ENCODE data around the gene C2CD3. TPM values are rescaled to one million over a fixed set of nuclear protein-coding genes. Genes with fewer than 3 reads are reported as not detected.

Gene C2CD3
- total and polyA plus RNA-seq, 2 of the 4 experiments (the other 2 are of a cell fraction) = 11.1 to 19.2 TPM

DNA sequence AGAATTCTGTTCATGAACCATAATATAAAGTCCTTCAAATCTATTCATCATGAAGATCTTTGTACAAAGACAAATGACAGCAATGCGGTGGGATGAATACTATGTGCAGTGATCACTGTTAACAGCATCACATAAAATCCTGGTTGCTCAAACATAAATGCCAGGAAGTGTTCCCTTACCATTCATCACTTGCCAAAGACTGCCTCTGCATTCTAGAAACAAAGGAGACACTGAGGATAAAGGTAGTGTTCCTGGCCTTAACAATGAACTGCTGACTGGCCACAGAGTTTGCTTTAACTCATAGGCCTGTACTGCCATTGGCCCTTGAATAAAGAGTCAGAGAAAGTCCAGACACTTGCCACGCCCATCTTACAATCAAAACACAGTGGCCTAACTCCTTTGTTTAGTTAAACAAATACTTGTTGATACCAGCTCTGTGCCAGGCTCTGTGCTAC is 29.5 kb downstream of the C2CD3 start:
- Histone ChIP-seq H3K4me3 (ENCODE audit: insufficient read depth, low read depth, low read length) (no peak overlapping the region), H4K91ac (ENCODE audit: insufficient read depth, low read depth, low read length) (peak overlapping the region; percentile 91), H4K8ac (ENCODE audit: low read depth in 2 of 2, low read length in 2 of 2) (peak overlapping the region; percentile 14 to 84; a peak in 3 of 4 replicates), H2BK20ac (ENCODE audit: low read depth, low read length) (peak overlapping the region; percentile 91), H4K20me1 (ENCODE audit: insufficient read depth, low read length) (no peaks in the 10 kb centered on the region), H2AK5ac (ENCODE audit: low read depth, low read length) (peak overlapping the region; percentile 71), H4K5ac (ENCODE audit: low read depth, low read length) (peak overlapping the region; percentile 87; the same call in 1 of the 2 replicates), H2BK120ac (ENCODE audit: low read depth, low read length) (peak overlapping the region; percentile 93), H3K18ac (ENCODE audit: low read depth, low read length) (peak overlapping the region; percentile 35), H3K4me1 (ENCODE audit: control insufficient read depth, insufficient read depth, low read length) (peaks cover 21% of the 10 kb centered on the region), H2BK15ac (ENCODE audit: low read depth, low read length) (peak overlapping the region; percentile 78; the same call in 2 of the 3 replicates), H2AK9ac (replicated peaks; ENCODE audit: low read depth, low read length, poor library complexity) (peak overlapping the region; percentile 5), H3K4me2 (ENCODE audit: low read depth, low read length) (no peak overlapping the region), H3K56ac (ENCODE audit: extremely low read depth, insufficient read depth, low read length) (peak overlapping the region; percentile 5; the same call in 1 of the 2 replicates), H2AFZ (replicated peaks; ENCODE audit: low read length, poor library complexity) (peak overlapping the region; percentile 16), H3K9me3 (ENCODE audit: control insufficient read depth, insufficient read depth, low read length) (no peaks in the 10 kb centered on the region; the same call in 1 of the 2 replicates), H3K79me1 (ENCODE audit: low read depth in 1 of 2, low read length in 2 of 2) (peaks cover 7 to 24% of the 10 kb centered on the region in 2 experiments; a peak in 3 of 4 replicates), H3K23ac (ENCODE audit: low read depth, low read length) (peak overlapping the region; percentile 54), H3K27ac (ENCODE audit: insufficient read depth, low read length) (peak overlapping the region; percentile 51), H3K9ac (ENCODE audit: low read depth, low read length) (no peak overlapping the region), H2BK5ac (ENCODE audit: low read depth, low read length, poor library complexity, severe bottlenecking) (peak overlapping the region; percentile 95), H3K9me1 (ENCODE audit: insufficient read depth, low read length) (peaks cover 8% of the 10 kb centered on the region; the same call in 1 of the 2 replicates), H3K36me3 (ENCODE audit: control insufficient read depth, insufficient read depth, low read length) (no peaks in the 10 kb centered on the region; the same call in 1 of the 2 replicates), H3K27me3 (ENCODE audit: control insufficient read depth, insufficient read depth, low read length) (no peaks in the 10 kb centered on the region), H3K14ac (replicated peaks; ENCODE audit: low read depth, low read length) (peak overlapping the region; percentile 85), H3K4ac (ENCODE audit: low read depth, low read length) (peak overlapping the region; percentile 92)
- intact Hi-C loops (cut with micrococcal nuclease) = no loop called here
- DNase-seq (no peak), ATAC-seq (ENCODE audit: low read depth) (no peak)
- no TSS peak for BruUV-seq (replicated peaks)
- CTCF ChIA-PET = interaction anchor here (0.8 kb wide), 1 partner anchor 9 kb away, joined by 5 read pairs; no protein-coding TSS in a partner anchor
- POLR2A ChIA-PET (ENCODE audit: unreplicated experiment) = no interaction called here
- in situ Hi-C loops (cut with MboI; ENCODE audit: low sequenced_read_pairs) = no loop called here
- no CpG with 5 or more reads among the region's 2 CpGs for WGBS, 2 experiments (ENCODE audit: extremely low coverage in 2 of 2, insufficient read length in 1 of 2)
- dilution Hi-C loops (cut with HindIII; ENCODE audit: low sequenced_read_pairs, unreplicated experiment) = no loop called here
- no peak for TF ChIP-seq POLR2A (IDR thresholded peaks at IDR 0.05; ENCODE audit: low read depth, low read length)
- no peak for TF ChIP-seq NFE2L2 (IDR thresholded peaks at IDR 0.05; ENCODE audit: low read depth, low read length)
- TF ChIP-seq FOS (IDR thresholded peaks at IDR 0.05; ENCODE audit: low read depth, low read length) = no peak
- TF ChIP-seq SMC3 (IDR thresholded peaks at IDR 0.05; ENCODE audit: low read depth, low read length) = no peak
- no peak for TF ChIP-seq RCOR1 (IDR thresholded peaks at IDR 0.05; ENCODE audit: insufficient replicate concordance, low read length)
- no peak for TF ChIP-seq MAZ (IDR thresholded peaks at IDR 0.05; ENCODE audit: borderline replicate concordance, low read depth, low read length)
- TF ChIP-seq, protein P1, sequence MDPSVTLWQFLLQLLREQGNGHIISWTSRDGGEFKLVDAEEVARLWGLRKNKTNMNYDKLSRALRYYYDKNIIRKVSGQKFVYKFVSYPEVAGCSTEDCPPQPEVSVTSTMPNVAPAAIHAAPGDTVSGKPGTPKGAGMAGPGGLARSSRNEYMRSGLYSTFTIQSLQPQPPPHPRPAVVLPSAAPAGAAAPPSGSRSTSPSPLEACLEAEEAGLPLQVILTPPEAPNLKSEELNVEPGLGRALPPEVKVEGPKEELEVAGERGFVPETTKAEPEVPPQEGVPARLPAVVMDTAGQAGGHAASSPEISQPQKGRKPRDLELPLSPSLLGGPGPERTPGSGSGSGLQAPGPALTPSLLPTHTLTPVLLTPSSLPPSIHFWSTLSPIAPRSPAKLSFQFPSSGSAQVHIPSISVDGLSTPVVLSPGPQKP (IDR thresholded peaks at IDR 0.05; ENCODE audit: borderline replicate concordance, low read depth, low read length) = no peak
- no peak for TF ChIP-seq MXI1 (IDR thresholded peaks at IDR 0.05; ENCODE audit: borderline replicate concordance, low read depth, low read length)
- no peak for TF ChIP-seq CEBPB (IDR thresholded peaks at IDR 0.05; ENCODE audit: low read depth, low read length)
- no peak for TF ChIP-seq RAD21 (IDR thresholded peaks at IDR 0.05; ENCODE audit: low read length)
- TF ChIP-seq CHD1 (IDR thresholded peaks at IDR 0.05; ENCODE audit: low read depth, low read length) = no peak
- TF ChIP-seq, protein P2, sequence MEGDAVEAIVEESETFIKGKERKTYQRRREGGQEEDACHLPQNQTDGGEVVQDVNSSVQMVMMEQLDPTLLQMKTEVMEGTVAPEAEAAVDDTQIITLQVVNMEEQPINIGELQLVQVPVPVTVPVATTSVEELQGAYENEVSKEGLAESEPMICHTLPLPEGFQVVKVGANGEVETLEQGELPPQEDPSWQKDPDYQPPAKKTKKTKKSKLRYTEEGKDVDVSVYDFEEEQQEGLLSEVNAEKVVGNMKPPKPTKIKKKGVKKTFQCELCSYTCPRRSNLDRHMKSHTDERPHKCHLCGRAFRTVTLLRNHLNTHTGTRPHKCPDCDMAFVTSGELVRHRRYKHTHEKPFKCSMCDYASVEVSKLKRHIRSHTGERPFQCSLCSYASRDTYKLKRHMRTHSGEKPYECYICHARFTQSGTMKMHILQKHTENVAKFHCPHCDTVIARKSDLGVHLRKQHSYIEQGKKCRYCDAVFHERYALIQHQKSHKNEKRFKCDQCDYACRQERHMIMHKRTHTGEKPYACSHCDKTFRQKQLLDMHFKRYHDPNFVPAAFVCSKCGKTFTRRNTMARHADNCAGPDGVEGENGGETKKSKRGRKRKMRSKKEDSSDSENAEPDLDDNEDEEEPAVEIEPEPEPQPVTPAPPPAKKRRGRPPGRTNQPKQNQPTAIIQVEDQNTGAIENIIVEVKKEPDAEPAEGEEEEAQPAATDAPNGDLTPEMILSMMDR (conservative IDR thresholded peaks at IDR 0.05; ENCODE audit: low read depth, low read length) = no peak
- TF ChIP-seq RFX5 (IDR thresholded peaks at IDR 0.05; ENCODE audit: low read depth, low read length) = no peak
- no peak for TF ChIP-seq USF2 (IDR thresholded peaks at IDR 0.05; ENCODE audit: low read depth, low read length)
- no peak for TF ChIP-seq BHLHE40 (IDR thresholded peaks at IDR 0.05; ENCODE audit: low read depth, low read length)
- TF ChIP-seq MAFK (IDR thresholded peaks at IDR 0.05; ENCODE audit: low read depth, low read length) = no peak
